ENCODE results near the gene POLR2L.

GRCh38 chr11:792535-792821, 49.9 kb downstream of the POLR2L start:
- TF ChIP-seq CTCF (IDR thresholded peaks at IDR 0.05 in 8 of 11, conservative IDR thresholded peaks at IDR 0.05 in 3 of 11) (no peak), POLR2A (IDR thresholded peaks at IDR 0.05) (no peak)

Measured in spleen (tissue), 7 donors.